GM23338 (cell line): ENCODE results near the gene AXIN2. TPM values are rescaled to one million over a fixed set of nuclear protein-coding genes. Genes with fewer than 3 reads are reported as not detected.

ENCODE experiments used
- ATAC-seq: fragments of 200-7000 bp; cut with Tn5 transposase; 3 replicates; pipeline ENCODE4 v1.9.1; 2020
- DNase-seq: peaks from one replicate; pipeline ENCODE4 v3.0.0-alpha.2; 2015; ENCODE audit warnings: low spot score
- H2AFZ ChIP-seq: fragments of 200-600 bp; sonication (generic); 2 replicates; pipeline ENCODE4 v1.8.0; 2016; ENCODE audit warnings: antibody characterized with exemption, mild to moderate bottlenecking, moderate library complexity
- H3F3A ChIP-seq: fragments of 200-600 bp; sonication (generic); replicated peaks from 2 replicates; pipeline ENCODE4 v1.8.0; 2017; ENCODE audit warnings: antibody characterized with exemption, mixed run types, low read depth
- H3K27ac ChIP-seq: fragments of 200-600 bp; sonication (generic); 2 replicates; pipeline ENCODE4 v1.6.1; 2016; ENCODE audit warnings: low read depth
- H3K27me3 ChIP-seq: fragments of 200-600 bp; sonication (generic); 2 replicates; pipeline ENCODE4 v1.8.0; 2016; ENCODE audit warnings: mild to moderate bottlenecking, mixed run types, moderate library complexity; ENCODE audit not compliant: insufficient read depth
- H3K36me3 ChIP-seq: fragments of 200-600 bp; sonication (generic); 2 replicates; pipeline ENCODE4 v1.8.0; 2016; ENCODE audit warnings: mild to moderate bottlenecking; ENCODE audit not compliant: insufficient read depth
- H3K4me1 ChIP-seq: fragments of 200-600 bp; sonication (generic); 2 replicates; pipeline ENCODE4 v1.8.0; 2016; ENCODE audit warnings: mild to moderate bottlenecking, moderate library complexity; ENCODE audit not compliant: insufficient read depth
- H3K4me2 ChIP-seq: fragments of 200-600 bp; sonication (generic); 2 replicates; pipeline ENCODE4 v1.7.1; 2017; ENCODE audit warnings: mixed run types
- H3K4me3 ChIP-seq: fragments of 200-600 bp; sonication (generic); 2 replicates; pipeline ENCODE4 v1.6.1; 2016; ENCODE audit warnings: mixed run types
- H3K79me2 ChIP-seq: fragments of 200-600 bp; sonication (generic); replicated peaks from 2 replicates; pipeline ENCODE4 v1.8.0; 2017; ENCODE audit warnings: mild to moderate bottlenecking; ENCODE audit not compliant: insufficient read depth
- H3K9me2 ChIP-seq: fragments of 200-600 bp; sonication (generic); 2 replicates; pipeline ENCODE4 v1.8.0; 2017; ENCODE audit not compliant: insufficient read depth
- H4K20me1 ChIP-seq: fragments of 200-600 bp; sonication (generic); replicated peaks from 2 replicates; pipeline ENCODE4 v1.8.0; 2017; ENCODE audit warnings: mild to moderate bottlenecking; ENCODE audit not compliant: insufficient read depth
- H3K27ac Mint-ChIP-seq: 2 replicates; pipeline ENCODE4 v1.8.0; 2020; ENCODE audit warnings: inconsistent platforms, mild to moderate bottlenecking, moderate library complexity, mixed read lengths
- H3K27me3 Mint-ChIP-seq: 3 replicates; pipeline ENCODE4 v1.8.0; 2022; ENCODE audit warnings: low read depth, mild to moderate bottlenecking, moderate library complexity, mixed read lengths, inconsistent platforms; ENCODE audit not compliant: insufficient read depth, poor library complexity
- H3K36me3 Mint-ChIP-seq: 3 replicates; pipeline ENCODE4 v1.8.0; 2021; ENCODE audit warnings: low read depth, mild to moderate bottlenecking, inconsistent platforms, moderate library complexity, mixed read lengths
- H3K4me1 Mint-ChIP-seq: 3 replicates; pipeline ENCODE4 v1.8.0; 2020; ENCODE audit warnings: mild to moderate bottlenecking, inconsistent platforms, mixed read lengths
- H3K4me3 Mint-ChIP-seq: 3 replicates; pipeline ENCODE4 v1.8.0; 2021; ENCODE audit warnings: moderate library complexity, mild to moderate bottlenecking, inconsistent platforms, mixed read lengths
- H3K9me3 Mint-ChIP-seq: 3 replicates; pipeline ENCODE4 v1.8.0; 2020; ENCODE audit warnings: moderate library complexity, mild to moderate bottlenecking, inconsistent platforms, mixed read lengths
- CREB1 ChIP-seq: fragments of 250-450 bp; sonication (Bioruptor Pico); IDR thresholded peaks from 2 replicates; pipeline ENCODE4 v1.5.0; 2020; ENCODE audit warnings: low read depth, mild to moderate bottlenecking, moderate library complexity
- ETS1 ChIP-seq: IDR thresholded peaks from 2 replicates; pipeline ENCODE4 v1.6.1; 2016; ENCODE audit warnings: antibody characterized with exemption
- EZH2 ChIP-seq: fragments of 200-600 bp; sonication (generic); IDR thresholded peaks from one replicate; pipeline ENCODE4 v1.8.0; 2017; ENCODE audit warnings: antibody characterized with exemption, mild to moderate bottlenecking, low read depth; ENCODE audit not compliant: unreplicated experiment
- EZH2phosphoT487 ChIP-seq: fragments of 200-600 bp; sonication (generic); IDR thresholded peaks from one replicate; pipeline ENCODE4 v1.8.1; 2018; ENCODE audit warnings: antibody characterized with exemption; ENCODE audit not compliant: unreplicated experiment
- JUNB ChIP-seq: IDR thresholded peaks from one replicate; pipeline ENCODE4 v1.6.1; 2016; ENCODE audit warnings: antibody characterized with exemption; ENCODE audit not compliant: unreplicated experiment
- NANOG ChIP-seq: IDR thresholded peaks from 2 replicates; pipeline ENCODE4 v1.6.1; 2016; ENCODE audit warnings: antibody characterized with exemption, borderline replicate concordance
- POLR2AphosphoS5 ChIP-seq: IDR thresholded peaks from 2 replicates; pipeline ENCODE4 v1.6.1; 2016; ENCODE audit warnings: antibody characterized with exemption, low read depth
- REST ChIP-seq: IDR thresholded peaks from one replicate; pipeline ENCODE4 v1.6.1; 2018; ENCODE audit warnings: antibody characterized with exemption; ENCODE audit not compliant: unreplicated experiment
- STAT1 ChIP-seq: IDR thresholded peaks from one replicate; pipeline ENCODE4 v1.6.1; 2016; ENCODE audit warnings: antibody characterized with exemption; ENCODE audit not compliant: unreplicated experiment
- ZNF114 ChIP-seq: fragments of 250-450 bp; sonication (Bioruptor Pico); IDR thresholded peaks from 2 replicates; pipeline ENCODE4 v1.5.0; 2020; ENCODE audit warnings: mild to moderate bottlenecking, moderate library complexity
- ZNF331 ChIP-seq: fragments of 250-450 bp; sonication (Bioruptor Pico); IDR thresholded peaks from 2 replicates; pipeline ENCODE4 v1.5.0; 2020; ENCODE audit warnings: low read depth, mild to moderate bottlenecking, moderate library complexity
- polyA plus RNA-seq: library from polyadenylated mRNA; unstranded; fragments of >200 nt; fragmentation: Nextera tagmentation; extraction: Ambion mirVana; gene quantifications from 2 replicates; pipeline ENCODE4 v1.2.1, GENCODE V29; 2016
- total RNA-seq: library from RNA; depleted of rRNA; stranded (reverse); fragments of >200 nt; shearing (Covaris generic); gene quantifications from 2 replicates; pipeline ENCODE4 v1.2.3, GENCODE V29; 2014

The AXIN2 gene
- total and polyA plus RNA-seq, 2 experiments from 2014 or later: 8.0 to 32.7 TPM

GRCh38 chr17:65511316-65511715 is 50.1 kb downstream of the AXIN2 start (continued):
- TF ChIP-seq REST (no peak), ZNF331 (CRISPR knock-in tag) (no peak), NANOG (no peak), POLR2AphosphoS5 (no peak), CREB1 (CRISPR knock-in tag) (no peak), ETS1 (no peak)

- H3K4me3 Mint-ChIP-seq: no peak overlapping the region
- H3K27ac Mint-ChIP-seq: no peak overlapping the region
- TF ChIP-seq ZNF114 (CRISPR knock-in tag) (no peak), STAT1 (no peak), ETS1 (no peak), REST (no peak), CREB1 (CRISPR knock-in tag) (no peak), NANOG (no peak), JUNB (no peak), EZH2 (no peak), POLR2AphosphoS5 (no peak), ZNF331 (CRISPR knock-in tag) (no peak), EZH2phosphoT487 (no peak)
Measured at GRCh38 chr17:65509032-65509431, 52.4 kb downstream of the AXIN2 start.

More at GRCh38 chr17:65509032-65509431, 52.4 kb downstream of the AXIN2 start:
- Mint-ChIP-seq H3K36me3 (peaks cover 15% of the 10 kb centered on the region), H3K4me1 (peaks cover 2% of the 10 kb centered on the region; the same call in 1 of the 3 replicates), H3K9me3 (peaks cover 19% of the 10 kb centered on the region), H3K27me3 (peaks cover 2% of the 10 kb centered on the region)
- Histone ChIP-seq H3K27me3 (no peaks in the 10 kb centered on the region), H3K4me1 (no peaks in the 10 kb centered on the region), H3F3A (no peaks in the 10 kb centered on the region), H3K79me2 (no peaks in the 10 kb centered on the region), H3K9me2 (0 out of 2 replicates have a peak, but pooled peaks cover 3% of the 10 kb centered on the region), H3K4me3 (no peak overlapping the region), H3K4me2 (no peak overlapping the region), H4K20me1 (no peaks in the 10 kb centered on the region), H3K36me3 (no peaks in the 10 kb centered on the region), H2AFZ (no peak overlapping the region), H3K27ac (no peak overlapping the region)
- DNase-seq (no peak), ATAC-seq (no peak)
